Transverse colon (tissue), 3 donors: ENCODE data around the gene NLGN1.

ENCODE experiments used
- EP300 ChIP-seq: sonication (generic); formaldehyde crosslinking; IDR thresholded peaks from one replicate; pipeline ENCODE4 v1.6.1; 2017; ENCODE audit warnings: antibody characterized with exemption, low read depth
- POLR2A ChIP-seq: fragments of 450-650 bp; IDR thresholded peaks from one replicate; pipeline ENCODE4 v1.6.1; 2016; ENCODE audit warnings: antibody characterized with exemption, mild to moderate bottlenecking, moderate library complexity
- TF ChIP-seq, protein P1 (sequence below), 5 experiments: fragments of 200-600 bp in 3 of 5; fragments of 450-650 bp in 2 of 5; sonication (generic) in 3 of 5; IDR thresholded peaks; 1 replicate in 2 of 5; 2 replicates in 3 of 5; pipeline ENCODE4 v1.5.1; 2016 to 2017; ENCODE audit warnings: antibody characterized with exemption in 5 of 5, inconsistent platforms in 3 of 5, mild to moderate bottlenecking in 2 of 5, moderate library complexity in 1 of 5

DNA sequence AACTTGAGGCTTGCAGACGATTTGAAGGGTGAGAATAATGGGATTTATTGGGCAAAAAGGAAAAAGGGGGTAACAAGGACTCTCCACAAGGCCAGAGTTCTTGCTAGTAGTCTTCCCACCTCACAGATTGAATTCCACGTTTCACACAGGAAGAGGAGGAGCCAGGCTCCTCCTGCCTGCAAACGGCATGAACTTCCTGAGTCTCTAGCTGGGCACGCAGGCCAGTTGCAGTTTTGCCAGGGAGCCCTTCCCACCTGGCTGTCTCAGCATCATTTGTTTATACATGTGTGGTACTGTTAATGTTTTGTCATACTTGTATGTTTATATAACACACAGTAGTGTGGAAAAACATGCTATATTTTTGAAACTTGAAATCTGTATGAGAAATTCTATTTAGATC is 155.0 kb downstream of the NLGN1 start:
- TF ChIP-seq POLR2A (no peak), EP300 (no peak)
- TF ChIP-seq, protein P1, sequence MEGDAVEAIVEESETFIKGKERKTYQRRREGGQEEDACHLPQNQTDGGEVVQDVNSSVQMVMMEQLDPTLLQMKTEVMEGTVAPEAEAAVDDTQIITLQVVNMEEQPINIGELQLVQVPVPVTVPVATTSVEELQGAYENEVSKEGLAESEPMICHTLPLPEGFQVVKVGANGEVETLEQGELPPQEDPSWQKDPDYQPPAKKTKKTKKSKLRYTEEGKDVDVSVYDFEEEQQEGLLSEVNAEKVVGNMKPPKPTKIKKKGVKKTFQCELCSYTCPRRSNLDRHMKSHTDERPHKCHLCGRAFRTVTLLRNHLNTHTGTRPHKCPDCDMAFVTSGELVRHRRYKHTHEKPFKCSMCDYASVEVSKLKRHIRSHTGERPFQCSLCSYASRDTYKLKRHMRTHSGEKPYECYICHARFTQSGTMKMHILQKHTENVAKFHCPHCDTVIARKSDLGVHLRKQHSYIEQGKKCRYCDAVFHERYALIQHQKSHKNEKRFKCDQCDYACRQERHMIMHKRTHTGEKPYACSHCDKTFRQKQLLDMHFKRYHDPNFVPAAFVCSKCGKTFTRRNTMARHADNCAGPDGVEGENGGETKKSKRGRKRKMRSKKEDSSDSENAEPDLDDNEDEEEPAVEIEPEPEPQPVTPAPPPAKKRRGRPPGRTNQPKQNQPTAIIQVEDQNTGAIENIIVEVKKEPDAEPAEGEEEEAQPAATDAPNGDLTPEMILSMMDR (IDR thresholded peaks at IDR 0.05) = no peak
